Renal cortical epithelial cell (primary cell): ENCODE data around the gene MYL6B. TPM values are rescaled to one million over a fixed set of nuclear protein-coding genes. Genes with fewer than 3 reads are reported as not detected.

Experiments used
- DNase-seq: peaks from one replicate; pipeline ENCODE4 v3.0.0-alpha.2; 2011; ENCODE audit warnings: low read depth
- total RNA-seq: library from RNA; depleted of rRNA; stranded (reverse); fragments of >200 nt; gene quantifications from 2 replicates; pipeline ENCODE4 v1.2.3, GENCODE V29; 2014

MYL6B gene
- total RNA-seq, 1 donor from 2014 or later, result 57.8 TPM

DNA sequence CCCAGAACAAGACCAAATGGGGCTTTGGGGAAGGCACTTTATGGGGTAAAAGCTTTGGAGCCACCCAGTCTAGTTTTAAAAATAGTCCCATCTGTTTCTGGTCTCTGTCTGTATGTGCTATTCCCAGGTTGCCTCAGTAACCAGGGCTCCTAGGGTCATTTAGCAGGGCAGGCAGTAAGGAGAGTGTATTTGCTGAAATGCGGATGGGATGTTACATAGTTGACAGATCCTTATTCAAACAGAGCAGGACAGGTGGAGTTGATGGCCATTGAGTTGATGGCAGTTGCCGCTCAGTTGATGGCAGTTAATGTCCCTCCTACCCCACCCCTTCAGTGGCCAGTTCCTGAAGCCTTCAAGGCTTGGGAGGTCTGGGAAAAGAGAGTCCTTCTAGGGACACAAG lies 29.8 kb upstream of the MYL6B start:
- DNase-seq, result no peak

DNA sequence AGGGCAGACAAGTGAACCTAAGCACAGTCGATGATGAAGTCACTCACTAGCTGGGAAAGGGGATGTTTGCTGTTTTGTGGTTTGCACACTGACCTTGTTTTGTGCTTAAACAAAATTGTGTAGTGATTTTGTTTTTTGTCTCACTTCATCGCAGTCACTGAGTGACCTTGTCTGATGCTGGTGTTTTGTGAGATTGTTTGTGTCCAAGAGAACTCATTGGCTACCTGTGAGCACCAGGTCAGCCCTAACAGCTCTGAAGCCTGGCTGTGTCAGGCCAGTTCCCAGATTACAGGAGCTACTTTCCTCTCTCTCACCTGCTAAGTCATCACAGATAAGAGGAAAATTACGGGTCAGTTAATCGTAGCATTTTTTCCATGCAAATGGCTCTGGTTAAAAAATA lies 28.3 kb upstream of the MYL6B start:
- DNase-seq, result no peak

DNA sequence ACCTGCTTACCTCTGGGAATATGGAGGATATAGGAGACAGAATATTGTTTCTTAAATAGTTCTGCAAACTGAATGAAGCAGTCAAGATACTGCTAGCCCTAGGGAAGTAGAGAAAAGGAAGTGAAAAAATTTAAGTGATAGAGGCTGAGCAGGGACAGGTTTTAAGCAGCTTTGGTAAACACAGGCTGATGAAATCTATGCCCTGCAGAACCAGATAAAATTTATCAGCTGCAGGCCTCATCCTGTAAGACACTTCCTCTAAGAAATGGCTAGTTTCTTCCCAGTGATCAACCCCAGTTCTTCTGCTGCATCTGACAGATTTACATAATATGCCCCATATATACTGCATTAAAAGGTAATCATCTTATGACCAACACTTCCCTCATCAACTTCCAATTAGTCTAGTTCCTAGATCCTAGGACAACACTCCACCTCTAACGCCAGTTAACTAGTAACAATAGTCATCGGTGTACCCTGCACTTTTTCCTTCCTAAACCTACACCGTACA lies 25.6 kb upstream of the MYL6B start:
- DNase-seq, result no peak

DNA sequence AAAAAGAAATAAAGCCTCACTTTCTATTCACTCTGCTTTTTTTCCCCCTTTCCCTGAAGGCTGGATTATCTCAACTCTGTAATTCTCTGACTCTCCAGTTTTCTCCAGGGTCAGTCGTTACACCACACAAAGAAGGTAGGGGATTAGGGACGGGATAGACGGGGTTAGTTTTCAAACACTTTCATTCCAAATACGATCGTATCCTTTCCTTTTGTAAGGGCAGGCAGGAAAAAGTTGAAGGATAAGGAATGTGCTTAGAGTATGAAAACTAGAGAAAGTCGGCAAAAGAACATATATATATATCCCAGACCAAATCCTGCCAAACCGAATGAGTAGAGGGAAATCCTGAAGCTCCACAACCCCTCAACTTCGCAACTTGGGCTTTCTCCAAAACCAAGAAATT lies 24.9 kb upstream of the MYL6B start:
- DNase-seq, result no peak

DNA sequence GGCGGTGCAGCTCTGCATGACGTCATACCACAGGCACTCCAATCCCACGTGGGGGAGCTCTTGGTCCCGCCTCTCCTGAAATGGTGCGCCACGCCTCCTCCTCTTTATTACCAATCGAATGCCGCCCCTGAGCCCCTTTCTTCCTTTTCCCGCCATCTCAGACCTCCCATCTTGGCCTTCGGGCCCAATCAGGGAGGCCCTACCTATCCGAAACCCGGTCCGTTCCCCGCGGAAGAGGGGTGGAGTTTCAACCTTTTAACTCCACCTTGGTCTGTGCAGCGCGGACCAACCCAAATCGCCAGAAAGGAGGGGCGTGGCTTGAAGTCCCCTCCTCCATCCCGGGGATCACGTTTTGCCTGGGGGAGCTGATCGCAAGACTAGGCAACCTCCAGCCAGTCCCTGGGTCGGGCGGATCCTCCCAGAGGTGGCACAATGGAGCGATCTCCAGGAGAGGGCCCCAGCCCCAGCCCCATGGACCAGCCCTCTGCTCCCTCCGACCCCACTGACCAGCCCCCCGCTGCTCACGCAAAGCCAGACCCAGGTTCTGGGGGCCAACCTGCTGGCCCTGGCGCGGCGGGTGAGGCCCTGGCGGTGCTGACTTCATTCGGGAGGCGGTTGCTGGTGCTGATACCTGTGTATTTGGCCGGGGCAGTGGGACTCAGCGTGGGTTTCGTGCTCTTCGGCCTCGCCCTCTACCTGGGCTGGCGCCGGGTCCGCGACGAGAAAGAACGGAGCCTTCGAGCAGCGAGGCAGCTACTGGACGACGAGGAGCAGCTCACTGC lies 24.3 kb upstream of the MYL6B start, which contains the start of gene ESYT1:
Gene ESYT1 (plus strand): TSS at position 380 of the 782 bp plus-strand sequence. CDS start 53 bp downstream, at position 433.
- peak; percentile 99 for DNase-seq

DNA sequence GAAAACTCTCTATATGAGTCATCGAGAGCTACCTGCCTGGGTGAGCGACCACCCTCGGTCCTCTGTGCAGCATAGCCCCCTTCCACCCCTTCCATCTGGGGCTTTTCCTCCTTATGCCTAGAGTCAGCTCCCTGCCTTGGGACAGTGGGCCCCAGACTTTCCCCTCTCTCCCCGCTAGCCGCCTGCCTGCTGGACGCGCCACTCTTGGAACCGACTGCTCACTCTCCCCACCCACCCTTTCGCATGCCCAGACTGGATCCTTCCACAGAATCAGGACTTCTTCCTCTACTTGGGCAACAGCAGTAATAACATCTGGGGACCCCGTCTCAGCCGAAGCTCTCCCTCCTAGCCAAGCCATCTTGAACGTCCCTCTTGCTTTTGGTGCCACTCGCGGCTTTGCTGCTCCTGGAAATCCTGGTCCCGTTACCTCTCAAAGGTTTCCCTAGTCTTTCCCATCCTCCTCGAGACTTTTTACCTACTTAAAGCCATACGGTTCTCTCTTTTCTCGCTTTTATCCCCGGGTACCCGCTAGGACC lies 23.6 kb upstream of the MYL6B start:
- no peak for DNase-seq

DNA sequence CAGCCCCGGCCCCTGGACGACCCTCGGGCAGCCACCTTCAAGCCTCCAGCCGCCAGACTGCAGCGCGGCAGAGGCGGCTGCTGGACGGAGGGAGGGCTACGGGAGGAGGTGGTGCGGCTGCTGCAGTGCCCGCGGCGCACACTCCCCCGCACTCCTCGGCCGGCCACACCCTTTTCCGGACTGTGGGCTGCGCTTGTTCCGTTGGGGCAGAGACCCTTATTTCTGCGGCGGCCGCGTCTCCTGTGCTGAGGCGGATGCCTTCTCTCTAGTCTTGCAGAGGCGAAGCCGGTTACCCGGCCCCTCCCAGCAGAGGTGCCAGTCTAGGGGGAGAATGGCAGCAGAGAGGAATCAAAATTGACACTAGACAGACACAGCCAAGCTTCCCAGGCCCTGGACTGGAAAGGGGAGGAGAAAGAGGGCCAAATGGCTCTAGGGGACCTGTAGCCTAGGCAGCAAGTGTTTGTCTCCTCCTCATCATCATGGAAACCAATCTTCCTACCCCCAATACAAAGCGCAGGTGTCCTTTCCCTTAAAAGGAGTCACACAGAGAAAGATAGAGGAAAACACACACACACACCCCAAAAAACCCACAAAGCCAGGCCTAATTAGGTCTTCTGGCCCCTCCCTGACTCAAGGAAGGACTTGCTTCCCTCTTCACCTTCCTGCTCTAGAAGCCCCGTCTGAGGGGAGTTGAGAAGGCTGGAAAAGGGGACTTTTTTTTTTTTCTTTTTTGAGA lies 23.0 kb upstream of the MYL6B start:
- DNase-seq, result no peak

DNA sequence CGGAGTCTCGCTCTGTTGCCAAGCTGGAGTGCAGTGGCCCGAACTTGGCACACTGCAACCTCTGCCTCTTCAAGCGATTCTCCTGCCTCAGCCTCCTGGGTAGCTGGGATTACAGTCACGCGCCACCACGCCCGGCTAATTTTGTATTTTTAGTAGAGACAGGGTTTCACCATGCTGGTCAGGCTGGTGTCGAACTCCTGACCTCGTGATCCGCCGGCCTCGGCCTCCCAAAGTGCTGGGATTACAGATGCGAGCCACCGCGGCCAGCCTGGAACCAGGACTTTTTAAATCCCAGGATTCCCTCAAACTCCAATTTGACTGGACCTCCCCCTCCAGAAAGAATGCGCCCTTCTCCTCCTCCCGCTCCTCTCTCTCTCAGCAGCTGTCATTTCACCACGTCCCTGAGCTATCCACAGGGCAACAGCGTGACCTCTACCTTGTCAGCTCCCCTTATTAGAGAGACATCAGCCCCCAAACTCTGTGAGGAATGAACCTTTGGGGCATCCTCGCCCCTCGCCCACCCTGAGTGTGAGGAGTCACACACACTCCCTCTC lies 22.4 kb upstream of the MYL6B start:
- DNase-seq, result no peak

DNA sequence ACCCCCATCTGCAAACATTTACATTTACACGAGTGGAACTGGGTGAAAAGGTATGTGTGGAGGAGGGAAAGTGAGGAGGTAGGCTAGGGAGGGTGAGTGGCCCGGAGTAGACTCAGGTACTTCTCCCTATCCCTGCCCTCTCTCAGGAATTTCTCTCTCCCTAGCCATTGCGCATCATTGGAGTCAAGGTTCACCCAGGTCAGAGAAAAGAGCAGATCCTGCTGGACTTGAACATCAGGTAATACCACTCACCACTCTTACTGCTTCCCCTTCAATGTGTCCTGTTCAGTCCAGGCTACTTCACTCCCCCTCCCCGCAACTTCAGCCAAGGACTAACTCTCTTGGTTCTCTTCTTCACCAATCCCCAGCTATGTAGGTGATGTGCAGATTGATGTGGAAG lies 21.5 kb upstream of the MYL6B start:
- no peak for DNase-seq

DNA sequence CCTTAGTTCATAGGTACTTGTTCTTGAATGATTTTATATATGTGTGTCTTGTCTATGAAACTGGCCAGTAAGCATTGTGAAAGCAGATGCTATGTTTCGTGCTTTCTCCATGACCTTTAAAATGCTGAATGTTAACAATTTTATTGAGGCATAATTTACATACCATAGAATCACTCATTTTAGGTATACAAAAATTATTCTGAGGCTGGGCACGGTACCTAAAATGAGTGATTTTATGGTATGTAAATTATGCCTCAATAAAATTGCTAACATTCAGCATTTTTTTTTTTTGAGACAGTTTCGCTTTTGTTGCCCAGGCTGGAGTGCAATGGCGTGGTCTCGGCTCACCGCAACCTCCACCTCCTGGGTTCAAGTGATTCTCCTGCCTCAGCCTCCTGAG lies 17.5 kb upstream of the MYL6B start:
- DNase-seq, result no peak

DNA sequence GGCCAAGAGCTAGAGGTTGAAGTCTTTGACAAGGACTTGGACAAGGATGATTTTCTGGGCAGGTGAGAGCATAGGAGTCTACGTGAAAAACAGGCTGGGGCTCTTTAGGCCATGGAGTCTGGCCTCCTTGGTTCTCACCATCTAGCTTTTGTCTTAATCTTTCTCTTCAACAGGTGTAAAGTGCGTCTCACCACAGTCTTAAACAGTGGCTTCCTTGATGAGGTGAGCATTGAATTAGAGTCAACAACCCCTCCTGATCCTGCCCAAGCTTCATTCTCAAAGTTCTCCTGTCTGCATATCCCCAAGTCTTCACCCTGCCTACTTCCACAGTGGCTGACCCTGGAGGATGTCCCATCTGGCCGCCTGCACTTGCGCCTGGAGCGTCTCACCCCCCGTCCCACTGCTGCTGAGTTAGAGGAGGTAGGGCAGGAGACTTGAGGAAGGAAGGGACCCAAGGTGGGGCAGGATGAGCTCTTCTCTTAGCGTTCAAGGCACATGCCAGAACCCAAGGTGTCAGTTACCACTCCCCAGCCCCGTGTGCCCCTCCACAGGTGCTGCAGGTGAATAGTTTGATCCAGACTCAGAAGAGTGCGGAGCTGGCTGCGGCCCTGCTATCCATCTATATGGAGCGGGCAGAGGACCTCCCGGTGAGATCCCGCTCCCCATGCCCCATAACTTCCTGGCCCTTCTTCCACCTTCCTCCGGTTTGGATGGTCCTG lies 14.4 kb upstream of the MYL6B start:
- DNase-seq, result no peak

DNA sequence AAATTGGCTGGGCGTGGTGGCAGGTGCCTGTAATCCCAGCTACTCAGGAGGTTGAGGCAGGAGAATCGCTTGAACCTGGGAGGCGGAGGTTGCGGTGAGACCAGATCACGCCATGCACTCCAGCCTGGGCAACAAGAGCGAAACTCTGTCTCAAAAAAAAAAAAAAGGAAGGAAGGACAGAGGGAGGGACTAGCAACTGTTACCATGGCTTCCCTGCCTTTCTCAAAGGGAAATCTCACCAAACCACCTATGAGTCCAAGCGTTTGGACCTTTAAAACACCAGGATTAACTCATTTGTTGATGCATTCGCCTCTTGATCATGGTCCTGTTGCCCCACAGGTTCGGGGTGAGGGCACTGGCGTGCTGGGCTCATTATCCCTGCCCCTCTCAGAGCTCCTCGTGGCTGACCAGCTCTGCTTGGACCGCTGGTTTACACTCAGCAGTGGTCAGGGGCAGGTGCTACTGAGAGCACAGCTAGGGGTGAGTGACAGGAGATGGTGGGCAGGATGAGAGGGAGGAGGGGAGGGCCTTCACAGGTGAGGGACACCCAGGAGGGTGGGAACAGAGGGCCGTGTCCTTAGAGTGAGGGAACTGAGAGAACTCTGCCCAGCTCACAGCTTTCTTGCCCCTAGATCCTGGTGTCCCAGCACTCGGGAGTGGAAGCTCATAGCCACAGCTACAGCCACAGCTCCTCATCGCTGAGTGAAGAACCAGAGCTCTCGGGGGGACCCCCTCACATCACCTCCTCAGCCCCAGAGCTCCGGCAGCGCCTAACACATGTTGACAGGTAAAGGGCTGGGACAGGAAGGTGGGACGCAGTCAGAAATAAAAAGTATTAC lies 10.2 kb upstream of the MYL6B start:
- DNase-seq, result no peak

DNA sequence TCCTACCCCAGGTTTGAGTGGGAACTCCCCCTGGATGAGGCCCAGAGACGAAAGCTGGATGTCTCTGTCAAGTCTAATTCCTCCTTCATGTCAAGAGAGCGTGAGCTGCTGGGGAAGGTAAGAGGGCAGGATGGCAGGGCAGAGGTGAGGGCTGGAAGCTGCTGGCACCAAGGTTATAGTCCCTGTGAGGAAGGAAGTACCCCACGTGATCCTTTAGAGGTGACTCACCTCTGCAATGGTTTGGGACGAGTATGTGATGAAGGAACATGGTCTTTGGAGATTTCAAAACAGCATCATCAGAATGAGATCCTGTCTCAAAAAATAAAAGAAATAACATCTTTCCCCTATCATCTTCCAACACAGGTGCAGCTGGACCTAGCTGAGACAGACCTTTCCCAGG lies 9.2 kb upstream of the MYL6B start:
- DNase-seq, result no peak

DNA sequence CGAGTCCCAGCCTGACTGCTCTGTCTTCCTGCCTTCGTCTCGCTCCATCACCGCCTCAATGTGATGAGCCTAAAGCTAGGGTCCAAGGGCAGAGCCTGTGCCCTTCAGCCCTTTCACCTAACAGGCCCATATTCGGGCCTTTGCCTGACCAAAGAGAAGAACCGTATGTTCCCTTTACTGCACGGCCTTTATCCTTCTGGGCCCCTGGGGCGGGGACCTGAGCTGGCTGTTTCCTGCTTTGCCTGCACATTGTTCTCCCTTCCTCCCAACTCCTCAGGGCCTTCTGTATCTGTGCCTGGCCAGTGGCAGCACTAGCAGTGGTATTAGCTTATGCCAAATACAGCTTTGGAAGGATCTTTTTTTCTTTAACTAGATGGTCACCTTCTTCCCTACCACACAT lies 8.5 kb upstream of the MYL6B start:
- no peak for DNase-seq

DNA sequence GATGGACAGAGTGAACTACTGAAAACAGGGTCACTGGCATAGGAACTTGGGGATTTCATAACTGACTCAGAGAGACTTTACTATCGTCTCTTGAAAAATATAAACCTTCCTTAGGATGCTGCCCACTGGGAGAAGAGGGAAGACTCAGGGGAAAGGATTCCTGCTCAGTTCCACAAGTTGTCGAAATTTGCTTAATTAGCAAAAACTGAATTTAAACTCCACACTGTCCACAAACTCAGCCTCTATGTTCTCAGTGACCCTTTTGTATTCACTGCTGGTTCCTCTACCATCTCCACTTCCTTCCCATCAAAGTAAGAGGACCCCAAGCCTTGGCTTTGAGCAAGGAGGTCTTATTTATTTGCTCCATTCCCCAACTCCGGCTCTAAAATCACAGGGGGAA lies 7.2 kb upstream of the MYL6B start:
- no peak for DNase-seq

DNA sequence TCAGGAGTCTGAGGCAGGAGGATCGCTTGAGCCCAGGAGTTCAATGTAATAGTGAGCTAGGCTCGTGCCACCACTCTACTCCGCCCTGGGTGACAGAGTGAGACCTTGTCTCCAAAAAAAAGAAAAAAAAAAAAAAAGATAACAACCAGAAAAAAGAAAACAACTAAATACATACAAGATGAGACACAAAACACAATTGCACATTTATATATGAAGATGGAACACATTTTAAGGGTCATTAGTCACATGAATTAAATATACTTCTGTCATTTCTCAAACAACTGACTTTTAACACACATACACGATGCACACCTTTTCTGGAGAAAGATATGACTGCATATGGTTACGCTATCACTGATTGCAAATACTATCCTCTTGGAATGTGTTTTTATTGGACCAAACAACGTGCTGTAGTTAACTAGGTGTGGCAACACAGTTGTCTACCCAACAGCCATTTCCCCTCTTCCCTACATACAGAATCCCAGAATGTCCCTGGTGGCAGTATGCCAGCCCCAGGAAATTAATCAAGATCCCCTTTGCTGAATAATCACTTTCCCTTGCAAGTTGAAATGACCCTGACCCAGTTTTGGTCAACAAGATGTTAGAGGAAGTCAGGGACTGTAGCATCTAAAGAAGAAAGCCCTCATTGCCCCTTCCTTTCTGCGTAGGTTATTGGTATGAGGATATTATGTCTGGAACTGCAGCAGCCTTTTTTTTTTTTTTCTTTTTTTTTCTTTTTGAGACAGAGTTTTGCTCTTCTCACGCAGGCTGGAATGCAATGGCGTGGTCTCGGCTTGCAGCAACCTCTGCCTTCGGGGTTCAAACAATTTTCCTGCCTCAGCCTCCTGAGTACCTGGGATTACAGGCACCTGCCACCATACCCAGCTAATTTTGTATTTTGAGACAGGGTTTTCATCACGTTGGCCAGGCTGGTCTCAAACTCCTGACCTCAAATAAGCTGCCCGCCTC lies 5.6 kb upstream of the MYL6B start:
- DNase-seq, result no peak

DNA sequence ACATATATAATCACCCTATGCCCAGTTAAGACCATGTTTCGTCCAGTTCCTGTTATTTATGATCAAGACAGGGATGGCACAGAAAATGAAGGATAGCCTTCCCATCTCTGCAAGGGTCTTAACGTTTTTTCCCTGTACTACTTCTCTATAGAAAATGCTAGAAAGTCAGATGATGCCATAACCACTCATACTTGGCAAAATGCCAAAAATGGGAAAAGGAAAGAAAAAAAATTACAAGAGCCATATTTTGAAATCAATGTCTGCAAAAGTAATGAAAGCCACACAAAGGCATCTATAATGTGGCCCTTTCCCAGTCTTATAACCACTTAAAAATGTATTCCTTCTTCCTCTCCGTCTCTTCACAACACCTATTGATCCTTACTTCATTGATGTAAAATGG lies 1.8 kb upstream of the MYL6B start:
- DNase-seq, result no peak

DNA sequence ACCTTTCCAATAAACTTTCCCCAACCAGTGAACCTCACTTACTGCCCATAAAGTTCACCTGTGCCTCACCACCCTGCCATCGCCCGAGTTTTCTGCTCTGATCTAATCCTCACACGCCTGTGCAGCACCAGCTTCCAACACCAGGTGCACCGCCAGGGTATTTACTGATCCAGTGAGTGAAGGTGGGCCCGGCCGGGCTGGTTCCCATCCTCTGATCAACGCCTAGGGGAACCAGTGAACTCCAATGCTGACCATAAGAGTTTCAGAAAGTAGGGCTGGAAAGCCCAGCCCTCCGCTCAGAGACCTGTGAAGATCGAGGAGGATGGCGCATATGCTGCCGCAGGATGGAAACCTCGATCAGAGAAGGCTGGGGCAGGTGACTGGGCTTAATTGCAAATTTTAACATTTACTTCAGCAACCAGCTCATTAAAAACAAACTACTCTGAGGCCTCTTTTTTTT lies 685 bp upstream of the MYL6B start:
- DNase-seq, result peak; percentile 36
